ENCODE measurements around the gene EHMT1. TPM values are rescaled to one million over a fixed set of nuclear protein-coding genes. Genes with fewer than 3 reads are reported as not detected.
A peak's percentile ranks its signal among the peaks of the same experiment; 100 is the strongest.

Gene EHMT1
- total and polyA plus RNA-seq, 2 of the 13 experiments (the other 11 are each of a cell fraction or from before 2014, with no cell fraction given) = 23.0 to 27.1 TPM

DNA sequence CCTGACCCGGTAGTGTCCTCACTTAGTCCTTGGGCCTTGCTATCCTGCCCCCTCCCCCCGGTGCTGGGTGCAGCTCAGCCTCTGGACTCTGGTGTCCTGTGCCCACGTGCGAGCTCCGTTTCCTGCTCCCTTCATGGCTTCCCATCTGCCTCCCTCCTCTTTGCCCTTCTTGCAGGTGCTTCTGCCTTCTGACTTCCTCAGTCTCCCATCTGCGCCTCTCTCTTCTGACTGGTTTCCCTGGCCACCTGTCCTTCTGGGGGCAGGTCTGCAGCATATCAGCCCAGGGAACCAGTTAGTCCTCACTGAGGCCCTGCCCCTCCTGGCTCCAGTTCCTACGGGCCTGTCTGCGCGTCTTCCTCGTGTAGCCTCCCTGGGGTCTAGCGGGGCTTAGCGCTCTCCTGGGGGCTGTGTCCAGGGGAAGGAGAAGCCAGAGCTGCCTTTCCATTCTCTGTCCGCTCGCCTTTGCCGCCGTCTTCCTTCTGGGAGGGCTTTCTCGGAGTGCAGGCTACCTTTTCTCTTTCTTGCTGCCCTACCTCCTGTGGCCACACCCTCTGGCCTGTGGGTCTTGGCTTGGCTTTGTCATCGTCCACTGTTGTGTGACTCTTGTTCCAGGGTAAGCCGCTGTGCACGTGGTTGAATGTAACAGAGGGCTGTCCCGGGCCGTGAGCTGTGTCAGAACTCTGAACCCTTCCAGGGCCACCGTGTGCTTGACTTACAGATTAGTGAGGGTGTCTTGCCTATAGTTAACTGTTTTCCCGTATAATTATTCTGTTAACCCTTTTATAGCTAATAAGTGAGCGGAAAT, 51.8 kb downstream of the EHMT1 start (continued):
- TF ChIP-seq HNRNPUL1 (IDR thresholded peaks at IDR 0.05; ENCODE audit: low read depth, low read length) = no peak
- TF ChIP-seq IRF2 (CRISPR knock-in tag; IDR thresholded peaks at IDR 0.05) = peak; percentile 64; the same call in 1 of the 2 replicates
- no peak for TF ChIP-seq ZNF326 (CRISPR knock-in tag; IDR thresholded peaks at IDR 0.05; ENCODE audit: borderline replicate concordance)
- TF ChIP-seq YY1 (IDR thresholded peaks at IDR 0.05; ENCODE audit: insufficient read depth, insufficient replicate concordance, low read depth, low read length) = no peak
- TF ChIP-seq, protein P1, sequence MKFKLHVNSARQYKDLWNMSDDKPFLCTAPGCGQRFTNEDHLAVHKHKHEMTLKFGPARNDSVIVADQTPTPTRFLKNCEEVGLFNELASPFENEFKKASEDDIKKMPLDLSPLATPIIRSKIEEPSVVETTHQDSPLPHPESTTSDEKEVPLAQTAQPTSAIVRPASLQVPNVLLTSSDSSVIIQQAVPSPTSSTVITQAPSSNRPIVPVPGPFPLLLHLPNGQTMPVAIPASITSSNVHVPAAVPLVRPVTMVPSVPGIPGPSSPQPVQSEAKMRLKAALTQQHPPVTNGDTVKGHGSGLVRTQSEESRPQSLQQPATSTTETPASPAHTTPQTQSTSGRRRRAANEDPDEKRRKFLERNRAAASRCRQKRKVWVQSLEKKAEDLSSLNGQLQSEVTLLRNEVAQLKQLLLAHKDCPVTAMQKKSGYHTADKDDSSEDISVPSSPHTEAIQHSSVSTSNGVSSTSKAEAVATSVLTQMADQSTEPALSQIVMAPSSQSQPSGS (CRISPR knock-in tag; IDR thresholded peaks at IDR 0.05) = peak; percentile 60; the same call in 1 of the 2 replicates
- peak in 1 of 2 experiments; percentile 92; a peak in 2 of 4 replicates for TF ChIP-seq KLF16 (CRISPR knock-in tag; IDR thresholded peaks at IDR 0.05)
- TF ChIP-seq, protein P2, sequence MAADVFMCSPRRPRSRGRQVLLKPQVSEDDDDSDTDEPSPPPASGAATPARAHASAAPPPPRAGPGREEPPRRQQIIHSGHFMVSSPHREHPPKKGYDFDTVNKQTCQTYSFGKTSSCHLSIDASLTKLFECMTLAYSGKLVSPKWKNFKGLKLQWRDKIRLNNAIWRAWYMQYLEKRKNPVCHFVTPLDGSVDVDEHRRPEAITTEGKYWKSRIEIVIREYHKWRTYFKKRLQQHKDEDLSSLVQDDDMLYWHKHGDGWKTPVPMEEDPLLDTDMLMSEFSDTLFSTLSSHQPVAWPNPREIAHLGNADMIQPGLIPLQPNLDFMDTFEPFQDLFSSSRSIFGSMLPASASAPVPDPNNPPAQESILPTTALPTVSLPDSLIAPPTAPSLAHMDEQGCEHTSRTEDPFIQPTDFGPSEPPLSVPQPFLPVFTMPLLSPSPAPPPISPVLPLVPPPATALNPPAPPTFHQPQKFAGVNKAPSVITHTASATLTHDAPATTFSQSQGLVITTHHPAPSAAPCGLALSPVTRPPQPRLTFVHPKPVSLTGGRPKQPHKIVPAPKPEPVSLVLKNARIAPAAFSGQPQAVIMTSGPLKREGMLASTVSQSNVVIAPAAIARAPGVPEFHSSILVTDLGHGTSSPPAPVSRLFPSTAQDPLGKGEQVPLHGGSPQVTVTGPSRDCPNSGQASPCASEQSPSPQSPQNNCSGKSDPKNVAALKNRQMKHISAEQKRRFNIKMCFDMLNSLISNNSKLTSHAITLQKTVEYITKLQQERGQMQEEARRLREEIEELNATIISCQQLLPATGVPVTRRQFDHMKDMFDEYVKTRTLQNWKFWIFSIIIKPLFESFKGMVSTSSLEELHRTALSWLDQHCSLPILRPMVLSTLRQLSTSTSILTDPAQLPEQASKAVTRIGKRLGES (CRISPR knock-in tag; IDR thresholded peaks at IDR 0.05; ENCODE audit: borderline replicate concordance) = peak; percentile 95
- TF ChIP-seq HDAC1 (CRISPR knock-in tag; IDR thresholded peaks at IDR 0.05) = peak; percentile 94
- TF ChIP-seq CENPX (CRISPR knock-in tag; IDR thresholded peaks at IDR 0.05) = no peak
- TF ChIP-seq, protein P3, sequence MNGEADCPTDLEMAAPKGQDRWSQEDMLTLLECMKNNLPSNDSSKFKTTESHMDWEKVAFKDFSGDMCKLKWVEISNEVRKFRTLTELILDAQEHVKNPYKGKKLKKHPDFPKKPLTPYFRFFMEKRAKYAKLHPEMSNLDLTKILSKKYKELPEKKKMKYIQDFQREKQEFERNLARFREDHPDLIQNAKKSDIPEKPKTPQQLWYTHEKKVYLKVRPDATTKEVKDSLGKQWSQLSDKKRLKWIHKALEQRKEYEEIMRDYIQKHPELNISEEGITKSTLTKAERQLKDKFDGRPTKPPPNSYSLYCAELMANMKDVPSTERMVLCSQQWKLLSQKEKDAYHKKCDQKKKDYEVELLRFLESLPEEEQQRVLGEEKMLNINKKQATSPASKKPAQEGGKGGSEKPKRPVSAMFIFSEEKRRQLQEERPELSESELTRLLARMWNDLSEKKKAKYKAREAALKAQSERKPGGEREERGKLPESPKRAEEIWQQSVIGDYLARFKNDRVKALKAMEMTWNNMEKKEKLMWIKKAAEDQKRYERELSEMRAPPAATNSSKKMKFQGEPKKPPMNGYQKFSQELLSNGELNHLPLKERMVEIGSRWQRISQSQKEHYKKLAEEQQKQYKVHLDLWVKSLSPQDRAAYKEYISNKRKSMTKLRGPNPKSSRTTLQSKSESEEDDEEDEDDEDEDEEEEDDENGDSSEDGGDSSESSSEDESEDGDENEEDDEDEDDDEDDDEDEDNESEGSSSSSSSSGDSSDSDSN (CRISPR knock-in tag; IDR thresholded peaks at IDR 0.05) = peak; percentile 62
- TF ChIP-seq ZNF292 (CRISPR knock-in tag; IDR thresholded peaks at IDR 0.05; ENCODE audit: borderline replicate concordance, low read depth) = peak; percentile 32; the same call in 1 of the 2 replicates
- TF ChIP-seq SETDB1 (CRISPR knock-in tag; IDR thresholded peaks at IDR 0.05; ENCODE audit: borderline replicate concordance) = no peak
- peak; percentile 66 for TF ChIP-seq ZNF883 (CRISPR knock-in tag; IDR thresholded peaks at IDR 0.05; ENCODE audit: not compliant biosample characterization)
- TF ChIP-seq IRF1 (CRISPR knock-in tag; IDR thresholded peaks at IDR 0.05; ENCODE audit: low read depth) = no peak
- TF ChIP-seq, protein P4, sequence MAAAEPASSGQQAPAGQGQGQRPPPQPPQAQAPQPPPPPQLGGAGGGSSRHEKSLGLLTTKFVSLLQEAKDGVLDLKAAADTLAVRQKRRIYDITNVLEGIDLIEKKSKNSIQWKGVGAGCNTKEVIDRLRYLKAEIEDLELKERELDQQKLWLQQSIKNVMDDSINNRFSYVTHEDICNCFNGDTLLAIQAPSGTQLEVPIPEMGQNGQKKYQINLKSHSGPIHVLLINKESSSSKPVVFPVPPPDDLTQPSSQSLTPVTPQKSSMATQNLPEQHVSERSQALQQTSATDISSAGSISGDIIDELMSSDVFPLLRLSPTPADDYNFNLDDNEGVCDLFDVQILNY (CRISPR knock-in tag; conservative IDR thresholded peaks at IDR 0.05) = no peak
- TF ChIP-seq ZFAT (CRISPR knock-in tag; conservative IDR thresholded peaks at IDR 0.05) = no peak
- TF ChIP-seq ARNTL (CRISPR knock-in tag; IDR thresholded peaks at IDR 0.05) = peak; percentile 64; the same call in 1 of the 2 replicates
- TF ChIP-seq ZNF446 (CRISPR knock-in tag; IDR thresholded peaks at IDR 0.05) = no peak
- TF ChIP-seq ZNF749 (CRISPR knock-in tag; IDR thresholded peaks at IDR 0.05; ENCODE audit: borderline replicate concordance) = 0 out of 2 replicates have a peak, but pooled peaks have one; percentile 45
- no peak for TF ChIP-seq CEBPB (IDR thresholded peaks at IDR 0.05; ENCODE audit: borderline replicate concordance, low read depth, low read length)

All from HepG2 (cell line).